WTC11 (cell line): ENCODE data around the gene PLXNA2.

Source experiments
- CTCF ChIP-seq: fragments of 200-600 bp; IDR thresholded peaks from 2 replicates; pipeline ENCODE4 v1.8.0; 2022; ENCODE audit warnings: antibody characterized with exemption
- ELF4 ChIP-seq: sonication (generic); formaldehyde crosslinking; IDR thresholded peaks from 2 replicates; pipeline ENCODE4 v1.8.1; 2022; ENCODE audit warnings: low read depth, mild to moderate bottlenecking, moderate library complexity, missing genetic modification reagents
- FOXK1 ChIP-seq: sonication (generic); formaldehyde crosslinking; IDR thresholded peaks from 2 replicates; pipeline ENCODE4 v1.8.0; 2022; ENCODE audit warnings: mild to moderate bottlenecking, moderate library complexity, missing genetic modification reagents
- IRF2 ChIP-seq: sonication (generic); formaldehyde crosslinking; IDR thresholded peaks from 2 replicates; pipeline ENCODE4 v1.8.0; 2022; ENCODE audit warnings: low read depth, missing genetic modification reagents, borderline replicate concordance
- NFYB ChIP-seq: sonication (generic); formaldehyde crosslinking; conservative IDR thresholded peaks from 2 replicates; pipeline ENCODE4 v1.8.0; 2022; ENCODE audit warnings: low read depth, missing genetic modification reagents
- NR3C1 ChIP-seq: sonication (generic); formaldehyde crosslinking; conservative IDR thresholded peaks from 2 replicates; pipeline ENCODE4 v1.8.1; 2023; ENCODE audit warnings: low read depth, mild to moderate bottlenecking, missing genetic modification reagents
- PRDM15 ChIP-seq: sonication (generic); formaldehyde crosslinking; IDR thresholded peaks from 2 replicates; pipeline ENCODE4 v1.8.0; 2022; ENCODE audit warnings: missing genetic modification reagents
- ZNF121 ChIP-seq: sonication (generic); formaldehyde crosslinking; IDR thresholded peaks from 2 replicates; pipeline ENCODE4 v1.8.0; 2023; ENCODE audit warnings: missing genetic modification reagents
- ZNF317 ChIP-seq: sonication (generic); formaldehyde crosslinking; IDR thresholded peaks from 2 replicates; pipeline ENCODE4 v1.8.1; 2023; ENCODE audit warnings: low read depth, mild to moderate bottlenecking, moderate library complexity, missing genetic modification reagents, borderline replicate concordance
- ZNF423 ChIP-seq: fragments of 250-450 bp; sonication (Bioruptor Pico); IDR thresholded peaks from 2 replicates; pipeline ENCODE4 v2.1.2; 2022; ENCODE audit warnings: mild to moderate bottlenecking, moderate library complexity
- TF ChIP-seq, protein P1 (sequence below): sonication (generic); formaldehyde crosslinking; IDR thresholded peaks from 2 replicates; pipeline ENCODE4 v1.8.0; 2022; ENCODE audit warnings: mild to moderate bottlenecking, missing genetic modification reagents
- TF ChIP-seq, protein P2 (sequence below): sonication (generic); formaldehyde crosslinking; IDR thresholded peaks from 2 replicates; pipeline ENCODE4 v1.8.1; 2023; ENCODE audit warnings: mild to moderate bottlenecking, missing genetic modification reagents
- TF ChIP-seq, protein P3 (sequence below): sonication (generic); formaldehyde crosslinking; conservative IDR thresholded peaks from 2 replicates; pipeline ENCODE4 v1.8.1; 2023; ENCODE audit warnings: mild to moderate bottlenecking, low read depth, missing genetic modification reagents, moderate library complexity
- TF ChIP-seq, protein P4 (sequence below): sonication (generic); formaldehyde crosslinking; IDR thresholded peaks from 2 replicates; pipeline ENCODE4 v1.8.1; 2023; ENCODE audit warnings: mild to moderate bottlenecking, missing genetic modification reagents, moderate library complexity

DNA sequence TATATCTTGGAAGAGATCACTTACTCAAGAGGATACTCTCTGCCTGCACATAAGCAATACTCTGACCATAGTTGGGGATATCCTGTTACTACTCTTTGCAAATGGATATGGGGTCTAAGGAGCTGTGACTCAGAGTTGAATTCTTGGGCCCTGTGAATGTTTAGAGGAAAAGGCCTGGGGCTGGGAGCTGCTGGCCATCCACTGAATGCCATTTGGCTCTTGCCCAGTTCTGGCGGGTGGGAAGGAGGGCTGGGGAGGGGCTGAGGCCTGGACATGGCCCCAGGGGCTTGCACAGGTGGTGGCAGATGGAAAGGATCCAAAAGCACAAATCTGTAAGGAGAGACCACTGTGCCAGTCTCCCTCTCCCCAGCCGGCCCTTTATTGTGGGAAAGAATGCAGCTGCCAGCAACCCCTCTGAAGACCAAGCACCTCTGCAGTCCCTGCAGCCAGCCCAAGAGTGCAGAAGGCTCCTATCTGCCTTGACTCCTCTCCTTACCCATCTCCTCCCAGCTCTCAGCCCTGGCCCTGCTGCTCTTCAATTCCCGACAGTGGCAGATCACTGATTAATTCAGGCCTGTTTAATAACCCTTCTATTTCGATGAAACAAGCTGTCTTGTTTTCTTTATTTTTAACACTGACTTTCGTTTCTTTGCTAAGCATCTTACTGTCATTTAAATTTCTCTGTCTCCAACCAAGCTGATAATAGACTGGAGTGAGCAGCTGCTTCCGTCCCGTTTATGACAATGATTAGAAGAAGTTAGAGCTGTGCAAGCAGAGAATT lies 12.1 kb downstream of the PLXNA2 start:
- TF ChIP-seq, protein P1, sequence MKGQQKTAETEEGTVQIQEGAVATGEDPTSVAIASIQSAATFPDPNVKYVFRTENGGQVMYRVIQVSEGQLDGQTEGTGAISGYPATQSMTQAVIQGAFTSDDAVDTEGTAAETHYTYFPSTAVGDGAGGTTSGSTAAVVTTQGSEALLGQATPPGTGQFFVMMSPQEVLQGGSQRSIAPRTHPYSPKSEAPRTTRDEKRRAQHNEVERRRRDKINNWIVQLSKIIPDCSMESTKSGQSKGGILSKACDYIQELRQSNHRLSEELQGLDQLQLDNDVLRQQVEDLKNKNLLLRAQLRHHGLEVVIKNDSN (CRISPR knock-in tag) = no peak
- TF ChIP-seq ZNF121 (no peak), IRF2 (CRISPR knock-in tag) (no peak), ELF4 (CRISPR knock-in tag) (no peak), FOXK1 (CRISPR knock-in tag) (no peak), NR3C1 (CRISPR knock-in tag) (no peak), CTCF (no peak), ZNF423 (CRISPR knock-in tag) (no peak), NFYB (CRISPR knock-in tag) (no peak), ZNF317 (CRISPR knock-in tag) (no peak), PRDM15 (CRISPR knock-in tag) (no peak)
- TF ChIP-seq, protein P2, sequence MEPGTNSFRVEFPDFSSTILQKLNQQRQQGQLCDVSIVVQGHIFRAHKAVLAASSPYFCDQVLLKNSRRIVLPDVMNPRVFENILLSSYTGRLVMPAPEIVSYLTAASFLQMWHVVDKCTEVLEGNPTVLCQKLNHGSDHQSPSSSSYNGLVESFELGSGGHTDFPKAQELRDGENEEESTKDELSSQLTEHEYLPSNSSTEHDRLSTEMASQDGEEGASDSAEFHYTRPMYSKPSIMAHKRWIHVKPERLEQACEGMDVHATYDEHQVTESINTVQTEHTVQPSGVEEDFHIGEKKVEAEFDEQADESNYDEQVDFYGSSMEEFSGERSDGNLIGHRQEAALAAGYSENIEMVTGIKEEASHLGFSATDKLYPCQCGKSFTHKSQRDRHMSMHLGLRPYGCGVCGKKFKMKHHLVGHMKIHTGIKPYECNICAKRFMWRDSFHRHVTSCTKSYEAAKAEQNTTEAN (CRISPR knock-in tag) = no peak
- TF ChIP-seq, protein P3, sequence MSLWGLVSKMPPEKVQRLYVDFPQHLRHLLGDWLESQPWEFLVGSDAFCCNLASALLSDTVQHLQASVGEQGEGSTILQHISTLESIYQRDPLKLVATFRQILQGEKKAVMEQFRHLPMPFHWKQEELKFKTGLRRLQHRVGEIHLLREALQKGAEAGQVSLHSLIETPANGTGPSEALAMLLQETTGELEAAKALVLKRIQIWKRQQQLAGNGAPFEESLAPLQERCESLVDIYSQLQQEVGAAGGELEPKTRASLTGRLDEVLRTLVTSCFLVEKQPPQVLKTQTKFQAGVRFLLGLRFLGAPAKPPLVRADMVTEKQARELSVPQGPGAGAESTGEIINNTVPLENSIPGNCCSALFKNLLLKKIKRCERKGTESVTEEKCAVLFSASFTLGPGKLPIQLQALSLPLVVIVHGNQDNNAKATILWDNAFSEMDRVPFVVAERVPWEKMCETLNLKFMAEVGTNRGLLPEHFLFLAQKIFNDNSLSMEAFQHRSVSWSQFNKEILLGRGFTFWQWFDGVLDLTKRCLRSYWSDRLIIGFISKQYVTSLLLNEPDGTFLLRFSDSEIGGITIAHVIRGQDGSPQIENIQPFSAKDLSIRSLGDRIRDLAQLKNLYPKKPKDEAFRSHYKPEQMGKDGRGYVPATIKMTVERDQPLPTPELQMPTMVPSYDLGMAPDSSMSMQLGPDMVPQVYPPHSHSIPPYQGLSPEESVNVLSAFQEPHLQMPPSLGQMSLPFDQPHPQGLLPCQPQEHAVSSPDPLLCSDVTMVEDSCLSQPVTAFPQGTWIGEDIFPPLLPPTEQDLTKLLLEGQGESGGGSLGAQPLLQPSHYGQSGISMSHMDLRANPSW (CRISPR knock-in tag) = no peak
- TF ChIP-seq, protein P4, sequence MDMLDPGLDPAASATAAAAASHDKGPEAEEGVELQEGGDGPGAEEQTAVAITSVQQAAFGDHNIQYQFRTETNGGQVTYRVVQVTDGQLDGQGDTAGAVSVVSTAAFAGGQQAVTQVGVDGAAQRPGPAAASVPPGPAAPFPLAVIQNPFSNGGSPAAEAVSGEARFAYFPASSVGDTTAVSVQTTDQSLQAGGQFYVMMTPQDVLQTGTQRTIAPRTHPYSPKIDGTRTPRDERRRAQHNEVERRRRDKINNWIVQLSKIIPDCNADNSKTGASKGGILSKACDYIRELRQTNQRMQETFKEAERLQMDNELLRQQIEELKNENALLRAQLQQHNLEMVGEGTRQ (CRISPR knock-in tag) = no peak
